ENCODE measurements around the gene YPEL2. TPM values are rescaled to one million over a fixed set of nuclear protein-coding genes. Genes with fewer than 3 reads are reported as not detected.
"Not testable (repeated sequence)": the region's sequence is repeated elsewhere in the genome, so short reads cannot be mapped to it uniquely, and the experiment has no call there.

Gene YPEL2
- total RNA-seq, 2 donors from 2014 or later = 64.2 to 79.9 TPM

- Histone ChIP-seq H3K4me1 (ENCODE audit: control insufficient read depth in 1 of 2, low read depth in 2 of 2) (peaks cover 25 to 53% of the 10 kb centered on the region in 2 donors), H3K36me3 (peaks cover 26% of the 10 kb centered on the region), H3K4me3 (no peak overlapping the region), H3K27me3 (replicated peaks; ENCODE audit: insufficient read depth) (no peaks in the 10 kb centered on the region), H3K9me3 (no peaks in the 10 kb centered on the region), H3K27ac (peak overlapping the region; percentile 61 to 73)
- ATAC-seq (ENCODE audit: insufficient number of reproducible peaks, low FRiP score, low read depth) (no peak), DNase-seq (ENCODE audit: low spot score) (no peak)
- TF ChIP-seq CTCF (IDR thresholded peaks at IDR 0.05) = no peak
These were observed 56.1 kb downstream of the YPEL2 start for GRCh38 chr17:59387351-59388068.

GRCh38 chr17:59388069-59388556, 56.7 kb downstream of the YPEL2 start:
- Histone ChIP-seq H3K27me3 (replicated peaks; ENCODE audit: insufficient read depth) (no peaks in the 10 kb centered on the region), H3K4me1 (ENCODE audit: control insufficient read depth in 1 of 2, low read depth in 2 of 2) (peaks cover 25 to 50% of the 10 kb centered on the region in 2 donors), H3K9me3 (no peaks in the 10 kb centered on the region), H3K27ac (peak overlapping the region; percentile 61 to 73), H3K4me3 (no peak overlapping the region), H3K36me3 (peaks cover 32% of the 10 kb centered on the region)
- TF ChIP-seq CTCF (IDR thresholded peaks at IDR 0.05) = no peak
- ATAC-seq (ENCODE audit: insufficient number of reproducible peaks, low FRiP score, low read depth) (no peak), DNase-seq (ENCODE audit: low spot score) (no peak)

GRCh38 chr17:59389066-59389465, 57.6 kb downstream of the YPEL2 start:
- Histone ChIP-seq H3K9me3 (no peaks in the 10 kb centered on the region), H3K36me3 (peaks cover 33% of the 10 kb centered on the region), H3K4me3 (no peak overlapping the region), H3K27me3 (replicated peaks; ENCODE audit: insufficient read depth) (no peaks in the 10 kb centered on the region), H3K4me1 (ENCODE audit: control insufficient read depth in 1 of 2, low read depth in 2 of 2) (peaks cover 25 to 46% of the 10 kb centered on the region in 2 donors), H3K27ac (peak overlapping the region; percentile 24 to 73)
- no peak for DNase-seq (ENCODE audit: low spot score)
- no peak for TF ChIP-seq CTCF (IDR thresholded peaks at IDR 0.05)
- no peak for ATAC-seq (ENCODE audit: insufficient number of reproducible peaks, low FRiP score, low read depth)

- H3K9me3 ChIP-seq = no peaks in the 10 kb centered on the region
- peaks cover 44% of the 10 kb centered on the region for H3K36me3 ChIP-seq
- H3K4me3 ChIP-seq = no peak overlapping the region
- TF ChIP-seq CTCF (IDR thresholded peaks at IDR 0.05) = no peak
- peaks cover 20 to 38% of the 10 kb centered on the region in 2 donors for H3K4me1 ChIP-seq (ENCODE audit: control insufficient read depth in 1 of 2, low read depth in 2 of 2)
- no peak for DNase-seq (ENCODE audit: low spot score)
- H3K27ac ChIP-seq = peak overlapping the region; percentile 18 to 40
- H3K27me3 ChIP-seq (replicated peaks; ENCODE audit: insufficient read depth) = no peaks in the 10 kb centered on the region
- ATAC-seq (ENCODE audit: insufficient number of reproducible peaks, low FRiP score, low read depth) = no peak
These were observed 59.6 kb downstream of the YPEL2 start for GRCh38 chr17:59391021-59391420.

- no peaks in the 10 kb centered on the region for H3K27me3 ChIP-seq (replicated peaks; ENCODE audit: insufficient read depth)
- no peaks in the 10 kb centered on the region for H3K9me3 ChIP-seq
- H3K36me3 ChIP-seq = peaks cover 64% of the 10 kb centered on the region
- peaks cover 14 to 17% of the 10 kb centered on the region in 2 donors for H3K4me1 ChIP-seq (ENCODE audit: control insufficient read depth in 1 of 2, low read depth in 2 of 2)
- no peak for TF ChIP-seq CTCF (IDR thresholded peaks at IDR 0.05)
- H3K4me3 ChIP-seq = no peak overlapping the region
- H3K27ac ChIP-seq = peak overlapping the region in 1 of 2 donors; percentile 4
- no peak for DNase-seq (ENCODE audit: low spot score)
- no peak for ATAC-seq (ENCODE audit: insufficient number of reproducible peaks, low FRiP score, low read depth)
These were observed 61.7 kb downstream of the YPEL2 start for GRCh38 chr17:59392973-59393679.

GRCh38 chr17:59393742-59394410, 62.4 kb downstream of the YPEL2 start:
- not testable (repeated sequence) for H3K27ac ChIP-seq; H3K9me3 ChIP-seq; ATAC-seq (ENCODE audit: insufficient number of reproducible peaks, low FRiP score, low read depth); DNase-seq (ENCODE audit: low spot score); H3K27me3 ChIP-seq (replicated peaks; ENCODE audit: insufficient read depth); H3K4me1 ChIP-seq (ENCODE audit: control insufficient read depth in 1 of 2, low read depth in 2 of 2); H3K4me3 ChIP-seq
- peaks cover 66% of the 10 kb centered on the region for H3K36me3 ChIP-seq

All from thoracic aorta (tissue), 2 donors.